ENCODE results near the gene GATAD2A.

The GATAD2A gene

GRCh38 chr19:19543101-19543500, 137.6 kb downstream of the GATAD2A start:
- H3K27ac Mint-ChIP-seq = no peak overlapping the region
- no peak overlapping the region for H3K4me3 Mint-ChIP-seq
- H3K9me3 Mint-ChIP-seq = no peaks in the 10 kb centered on the region

GRCh38 chr19:19543640-19544039, 138.2 kb downstream of the GATAD2A start:
- Mint-ChIP-seq H3K4me1 (ENCODE audit: low read depth) (peaks cover 17% of the 10 kb centered on the region), H3K27ac (no peak overlapping the region), H3K36me3 (ENCODE audit: low read depth) (no peaks in the 10 kb centered on the region), H3K27me3 (peaks cover 5% of the 10 kb centered on the region), H3K4me3 (no peak overlapping the region), H3K9me3 (no peaks in the 10 kb centered on the region)
- DNase-seq = no peak

More at GRCh38 chr19:19543101-19543500, 137.6 kb downstream of the GATAD2A start:
- H3K36me3 Mint-ChIP-seq (ENCODE audit: low read depth) = no peaks in the 10 kb centered on the region
- peaks cover 19% of the 10 kb centered on the region for H3K4me1 Mint-ChIP-seq (ENCODE audit: low read depth)
- no peak for DNase-seq
- H3K27me3 Mint-ChIP-seq = peaks cover 7% of the 10 kb centered on the region

- Mint-ChIP-seq H3K9me3 (no peaks in the 10 kb centered on the region), H3K27me3 (peaks cover 3% of the 10 kb centered on the region), H3K36me3 (ENCODE audit: low read depth) (no peaks in the 10 kb centered on the region), H3K27ac (no peak overlapping the region), H3K4me3 (no peak overlapping the region), H3K4me1 (ENCODE audit: low read depth) (peaks cover 12% of the 10 kb centered on the region)
- DNase-seq = no peak
These were observed 138.9 kb downstream of the GATAD2A start for GRCh38 chr19:19544257-19544953.

- Mint-ChIP-seq H3K27ac (no peak overlapping the region), H3K4me3 (no peak overlapping the region), H3K4me1 (ENCODE audit: low read depth) (peaks cover 12% of the 10 kb centered on the region), H3K9me3 (no peaks in the 10 kb centered on the region), H3K36me3 (ENCODE audit: low read depth) (no peaks in the 10 kb centered on the region), H3K27me3 (peaks cover 3% of the 10 kb centered on the region)
- no peak for DNase-seq
These were observed 139.6 kb downstream of the GATAD2A start for GRCh38 chr19:19544954-19545591.

- H3K27me3 Mint-ChIP-seq = peaks cover 3% of the 10 kb centered on the region
- peaks cover 9% of the 10 kb centered on the region for H3K4me1 Mint-ChIP-seq (ENCODE audit: low read depth)
- no peaks in the 10 kb centered on the region for H3K9me3 Mint-ChIP-seq
- no peak overlapping the region for H3K27ac Mint-ChIP-seq
- DNase-seq = no peak
- no peak overlapping the region for H3K4me3 Mint-ChIP-seq
- H3K36me3 Mint-ChIP-seq (ENCODE audit: low read depth) = no peaks in the 10 kb centered on the region
These were observed 140.2 kb downstream of the GATAD2A start for GRCh38 chr19:19545707-19546106.

- peaks cover 2% of the 10 kb centered on the region for H3K4me1 Mint-ChIP-seq (ENCODE audit: low read depth)
- H3K27me3 Mint-ChIP-seq = peaks cover 3% of the 10 kb centered on the region
- H3K4me3 Mint-ChIP-seq = no peak overlapping the region
- no peak overlapping the region for H3K27ac Mint-ChIP-seq
- H3K9me3 Mint-ChIP-seq = no peaks in the 10 kb centered on the region
- no peaks in the 10 kb centered on the region for H3K36me3 Mint-ChIP-seq (ENCODE audit: low read depth)
- no peak for DNase-seq
These were observed 141.3 kb downstream of the GATAD2A start for GRCh38 chr19:19546751-19547162.

- no peak for DNase-seq
- Mint-ChIP-seq H3K36me3 (ENCODE audit: low read depth) (no peaks in the 10 kb centered on the region), H3K9me3 (no peaks in the 10 kb centered on the region), H3K4me3 (no peak overlapping the region), H3K27ac (no peak overlapping the region), H3K27me3 (peaks cover 3% of the 10 kb centered on the region), H3K4me1 (ENCODE audit: low read depth) (no peaks in the 10 kb centered on the region)
These were observed 142.3 kb downstream of the GATAD2A start for GRCh38 chr19:19547674-19548336.

GRCh38 chr19:19548915-19549759, 143.7 kb downstream of the GATAD2A start:
- Mint-ChIP-seq H3K27ac (no peak overlapping the region), H3K27me3 (peaks cover 3% of the 10 kb centered on the region), H3K4me3 (no peak overlapping the region), H3K36me3 (ENCODE audit: low read depth) (no peaks in the 10 kb centered on the region), H3K4me1 (ENCODE audit: low read depth) (no peaks in the 10 kb centered on the region), H3K9me3 (no peaks in the 10 kb centered on the region)
- DNase-seq = no peak

GRCh38 chr19:19549804-19550464, 144.5 kb downstream of the GATAD2A start:
- DNase-seq = no peak
- peaks cover 3% of the 10 kb centered on the region for H3K4me1 Mint-ChIP-seq (ENCODE audit: low read depth)
- H3K36me3 Mint-ChIP-seq (ENCODE audit: low read depth) = no peaks in the 10 kb centered on the region
- H3K4me3 Mint-ChIP-seq = no peak overlapping the region
- no peak overlapping the region for H3K27ac Mint-ChIP-seq
- H3K9me3 Mint-ChIP-seq = no peaks in the 10 kb centered on the region
- H3K27me3 Mint-ChIP-seq = peaks cover 3% of the 10 kb centered on the region

GRCh38 chr19:19550485-19550929, 145.0 kb downstream of the GATAD2A start:
- no peaks in the 10 kb centered on the region for H3K9me3 Mint-ChIP-seq
- no peak overlapping the region for H3K27ac Mint-ChIP-seq
- H3K4me3 Mint-ChIP-seq = no peak overlapping the region
- H3K27me3 Mint-ChIP-seq = peaks cover 3% of the 10 kb centered on the region
- H3K4me1 Mint-ChIP-seq (ENCODE audit: low read depth) = peaks cover 3% of the 10 kb centered on the region
- DNase-seq = no peak
- no peaks in the 10 kb centered on the region for H3K36me3 Mint-ChIP-seq (ENCODE audit: low read depth)

GRCh38 chr19:19550972-19551852, 145.7 kb downstream of the GATAD2A start:
- Mint-ChIP-seq H3K36me3 (ENCODE audit: low read depth) (no peaks in the 10 kb centered on the region), H3K9me3 (no peaks in the 10 kb centered on the region), H3K27me3 (peaks cover 3% of the 10 kb centered on the region), H3K27ac (no peak overlapping the region), H3K4me3 (no peak overlapping the region), H3K4me1 (ENCODE audit: low read depth) (peaks cover 3% of the 10 kb centered on the region)
- no peak for DNase-seq

GRCh38 chr19:19551853-19552192, 146.3 kb downstream of the GATAD2A start:
- Mint-ChIP-seq H3K9me3 (no peaks in the 10 kb centered on the region), H3K36me3 (ENCODE audit: low read depth) (no peaks in the 10 kb centered on the region), H3K4me3 (no peak overlapping the region), H3K27ac (no peak overlapping the region), H3K4me1 (ENCODE audit: low read depth) (peaks cover 3% of the 10 kb centered on the region), H3K27me3 (peaks cover 3% of the 10 kb centered on the region)
- no peak for DNase-seq

GRCh38 chr19:19552798-19553197, 147.3 kb downstream of the GATAD2A start:
- H3K4me1 Mint-ChIP-seq (ENCODE audit: low read depth) = peaks cover 3% of the 10 kb centered on the region
- peaks cover 3% of the 10 kb centered on the region for H3K27me3 Mint-ChIP-seq
- DNase-seq = no peak
- no peak overlapping the region for H3K4me3 Mint-ChIP-seq
- H3K27ac Mint-ChIP-seq = no peak overlapping the region
- H3K9me3 Mint-ChIP-seq = no peaks in the 10 kb centered on the region
- H3K36me3 Mint-ChIP-seq (ENCODE audit: low read depth) = no peaks in the 10 kb centered on the region

Measured in activated T-cell treated with anti-CD3 and anti-CD28 coated beads, Interleukin-2, amount 50 U/mL, for 24 hours (primary cell).